ENCODE data around the gene ANK3.

DNA sequence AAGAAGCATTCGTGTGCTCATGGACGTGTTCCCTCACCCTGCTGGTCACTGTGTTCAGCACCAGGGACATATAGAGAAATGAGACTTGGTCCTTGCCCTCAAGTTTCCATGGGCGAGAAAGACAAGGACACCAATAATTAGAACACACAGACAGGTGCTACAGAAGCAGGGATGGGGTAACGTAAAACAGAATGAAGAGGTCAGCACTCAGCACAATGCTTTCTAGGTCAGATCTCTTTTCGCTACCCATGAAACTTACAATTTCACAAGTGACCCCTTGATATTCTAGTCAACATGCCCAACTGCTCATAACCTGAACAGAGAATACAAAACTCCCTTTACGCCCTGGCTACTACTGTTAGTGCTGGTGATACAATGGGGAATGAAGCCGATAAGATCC lies 6.0 kb upstream of the ANK3 start:
- TF ChIP-seq POLR2AphosphoS5 (IDR thresholded peaks at IDR 0.05) (no peak), POLR2A (IDR thresholded peaks at IDR 0.05) (no peak)
- TF ChIP-seq, protein P1, sequence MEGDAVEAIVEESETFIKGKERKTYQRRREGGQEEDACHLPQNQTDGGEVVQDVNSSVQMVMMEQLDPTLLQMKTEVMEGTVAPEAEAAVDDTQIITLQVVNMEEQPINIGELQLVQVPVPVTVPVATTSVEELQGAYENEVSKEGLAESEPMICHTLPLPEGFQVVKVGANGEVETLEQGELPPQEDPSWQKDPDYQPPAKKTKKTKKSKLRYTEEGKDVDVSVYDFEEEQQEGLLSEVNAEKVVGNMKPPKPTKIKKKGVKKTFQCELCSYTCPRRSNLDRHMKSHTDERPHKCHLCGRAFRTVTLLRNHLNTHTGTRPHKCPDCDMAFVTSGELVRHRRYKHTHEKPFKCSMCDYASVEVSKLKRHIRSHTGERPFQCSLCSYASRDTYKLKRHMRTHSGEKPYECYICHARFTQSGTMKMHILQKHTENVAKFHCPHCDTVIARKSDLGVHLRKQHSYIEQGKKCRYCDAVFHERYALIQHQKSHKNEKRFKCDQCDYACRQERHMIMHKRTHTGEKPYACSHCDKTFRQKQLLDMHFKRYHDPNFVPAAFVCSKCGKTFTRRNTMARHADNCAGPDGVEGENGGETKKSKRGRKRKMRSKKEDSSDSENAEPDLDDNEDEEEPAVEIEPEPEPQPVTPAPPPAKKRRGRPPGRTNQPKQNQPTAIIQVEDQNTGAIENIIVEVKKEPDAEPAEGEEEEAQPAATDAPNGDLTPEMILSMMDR (IDR thresholded peaks at IDR 0.05), result no peak

All from breast epithelium (tissue), 3 donors.